Panc1 (cell line): Measurements from ENCODE around the gene COG2.

Source experiments
- CTCF ChIP-seq: fragments of 450-650 bp; IDR thresholded peaks from 2 replicates; pipeline ENCODE4 v1.5.1; 2017; ENCODE audit warnings: mild to moderate bottlenecking
- POLR2AphosphoS5 ChIP-seq: IDR thresholded peaks from 2 replicates; pipeline ENCODE4 v1.6.1; 2012; ENCODE audit warnings: mild to moderate bottlenecking, low read depth, low read length, moderate library complexity
- REST ChIP-seq, 2 experiments: IDR thresholded peaks; 2 replicates each; pipeline ENCODE4 v1.6.1; 2011 to 2012; ENCODE audit warnings: low read depth in 2 of 2, control low read depth in 1 of 2, low read length in 1 of 2, mild to moderate bottlenecking in 1 of 2, moderate library complexity in 1 of 2; ENCODE audit not compliant: insufficient read depth in 1 of 2
- SIN3A ChIP-seq: IDR thresholded peaks from 2 replicates; pipeline ENCODE4 v1.6.1; 2012; ENCODE audit warnings: low read depth, mild to moderate bottlenecking, low read length, moderate library complexity, borderline replicate concordance; ENCODE audit not compliant: insufficient read depth
- TCF7L2 ChIP-seq: IDR thresholded peaks from 2 replicates; pipeline ENCODE4 v1.6.1; 2011; ENCODE audit warnings: mild to moderate bottlenecking, low read depth, low read length, inconsistent platforms

GRCh38 chr1:230693221-230693620 lies 50.9 kb downstream of the COG2 start:
- no peak for TF ChIP-seq CTCF
- TF ChIP-seq TCF7L2 = no peak
- no peak for TF ChIP-seq SIN3A
- TF ChIP-seq POLR2AphosphoS5 = no peak
- TF ChIP-seq REST (IDR thresholded peaks at IDR 0.05; ENCODE audit: insufficient read depth in 1 of 2, low read depth in 2 of 2, low read length in 1 of 2) = no peak
